H1 (cell line): ENCODE data around the gene PCDHGA1. TPM values are rescaled to one million over a fixed set of nuclear protein-coding genes. Genes with fewer than 3 reads are reported as not detected.

Experiments used
- CTCF ChIA-PET: fragments of 300-600 bp; sonication (Branson Sonifier 250); formaldehyde crosslinking; loops from one replicate; lab custom pipeline; 2021; ENCODE audit not compliant: partially characterized antibody; lab: Charles Lee
- POLR2A ChIA-PET: fragments of 300-600 bp; sonication (Branson Sonifier 250); formaldehyde crosslinking; loops from one replicate; lab custom pipeline; 2021; ENCODE audit warnings: inconsistent platforms; ENCODE audit not compliant: partially characterized antibody; lab: Charles Lee
- DNase-seq, 2 experiments: peaks; one replicate each; pipeline versions ENCODE4 v3.0.0 to v3.0.0-alpha.2; 2010 to 2022; ENCODE audit warnings: low spot score in 2 of 2, low read depth in 1 of 2, mixed read lengths in 1 of 2
- FAIRE-seq: peaks from 2 replicates; lab custom pipeline; 2011; peaks lifted over from hg19 to GRCh38; lab: Jason Lieb, UNC
- H2AFZ ChIP-seq: 2 replicates; pipeline ENCODE4 v1.8.1; 2012; ENCODE audit warnings: low read length, inconsistent platforms
- H2AK5ac ChIP-seq: 2 replicates; pipeline ENCODE4 v1.6.1; 2013; ENCODE audit warnings: low read depth, low read length
- H2BK120ac ChIP-seq: replicated peaks from 2 replicates; pipeline ENCODE3; 2013; ENCODE audit warnings: low read depth, low read length, inconsistent platforms
- H2BK12ac ChIP-seq: 2 replicates; pipeline ENCODE4 v1.6.1; 2013; ENCODE audit warnings: low read depth, low read length
- H2BK15ac ChIP-seq: 2 replicates; pipeline ENCODE4 v1.6.1; 2013; ENCODE audit warnings: low read length
- H2BK20ac ChIP-seq: 2 replicates; pipeline ENCODE4 v1.6.1; 2013; ENCODE audit warnings: low read length
- H2BK5ac ChIP-seq: 2 replicates; pipeline ENCODE4 v1.6.1; 2013; ENCODE audit warnings: low read depth, low read length
- H3K14ac ChIP-seq: 2 replicates; pipeline ENCODE4 v1.6.1; 2013; ENCODE audit warnings: inconsistent platforms; ENCODE audit not compliant: insufficient read length
- H3K18ac ChIP-seq: 2 replicates; pipeline ENCODE4 v1.6.1; 2013; ENCODE audit warnings: low read length; ENCODE audit errors: extremely low read depth
- H3K23ac ChIP-seq: 2 replicates; pipeline ENCODE4 v1.6.1; 2013; ENCODE audit warnings: inconsistent platforms; ENCODE audit not compliant: insufficient read length
- H3K23me2 ChIP-seq: 2 replicates; pipeline ENCODE4 v1.6.1; 2013; ENCODE audit warnings: low read depth, low read length
- H3K27ac ChIP-seq: 2 replicates; pipeline ENCODE4 v1.6.1; 2011; ENCODE audit warnings: low read depth, low read length, inconsistent platforms
- H3K27me3 ChIP-seq, 4 experiments: replicated peaks in 1 of 4; 1 replicate in 1 of 4; 2 replicates in 3 of 4; pipeline versions ENCODE4 v1.6.1 to v1.8.1; 2011 to 2013; ENCODE audit warnings: low read length in 3 of 4, mild to moderate bottlenecking in 3 of 4, inconsistent platforms in 2 of 4, mixed read lengths in 2 of 4, moderate library complexity in 1 of 4; ENCODE audit not compliant: control insufficient read depth in 3 of 4, insufficient read depth in 3 of 4; ENCODE audit errors: extremely low read depth in 1 of 4
- H3K36me3 ChIP-seq, 4 experiments: 2 replicates each; pipeline versions ENCODE4 v1.6.1 to v1.8.1; 2011 to 2013; ENCODE audit warnings: mild to moderate bottlenecking in 4 of 4, low read length in 3 of 4, moderate library complexity in 2 of 4, control low read depth in 1 of 4, inconsistent platforms in 1 of 4; ENCODE audit not compliant: insufficient read depth in 4 of 4, control insufficient read depth in 2 of 4
- H3K4ac ChIP-seq: replicated peaks from 2 replicates; pipeline ENCODE3; 2013; ENCODE audit warnings: low read length, low read depth, mixed read lengths, inconsistent platforms; ENCODE audit not compliant: insufficient read length
- H3K4me1 ChIP-seq, 4 experiments: replicated peaks in 1 of 4; 1 replicate in 1 of 4; 2 replicates in 3 of 4; pipeline versions ENCODE4 v1.6.1 to v1.8.1; 2011 to 2013; ENCODE audit warnings: low read length in 3 of 4, inconsistent platforms in 2 of 4, mixed read lengths in 1 of 4; ENCODE audit not compliant: insufficient read depth in 4 of 4, control insufficient read depth in 3 of 4
- H3K4me2 ChIP-seq, 2 experiments: 2 replicates each; pipeline versions ENCODE4 v1.6.1 to v1.8.1; 2011 to 2013; ENCODE audit warnings: low read depth in 2 of 2, low read length in 2 of 2, control low read depth in 1 of 2, inconsistent platforms in 1 of 2, mild to moderate bottlenecking in 1 of 2; ENCODE audit not compliant: insufficient read depth in 1 of 2
- H3K4me3 ChIP-seq, 4 experiments: fragments of 200-600, 300-600 bp in 1 of 4; sonication (generic), shearing (Covaris generic), sonication (Bioruptor Twin) in 1 of 4; 2 replicates each; pipeline versions ENCODE4 v1.5.1 to v1.8.1; 2011 to 2016; ENCODE audit warnings: low read length in 4 of 4, low read depth in 3 of 4, control low read depth in 2 of 4, inconsistent platforms in 2 of 4, mild to moderate bottlenecking in 2 of 4, mixed read lengths in 1 of 4, moderate library complexity in 1 of 4; ENCODE audit not compliant: insufficient read depth in 2 of 4; ENCODE audit errors: extremely low read depth in 1 of 4
- H3K56ac ChIP-seq: replicated peaks from 2 replicates; pipeline ENCODE3; 2013; ENCODE audit warnings: low read depth, mild to moderate bottlenecking, mixed read lengths, low read length, inconsistent platforms; ENCODE audit not compliant: insufficient read length
- H3K79me1 ChIP-seq: 2 replicates; pipeline ENCODE4 v1.6.1; 2013; ENCODE audit warnings: low read depth, low read length, control low read depth
- H3K79me2 ChIP-seq, 2 experiments: 2 replicates each; pipeline versions ENCODE4 v1.6.1 to v1.8.1; 2012 to 2013; ENCODE audit warnings: low read length in 2 of 2, mild to moderate bottlenecking in 2 of 2, inconsistent platforms in 1 of 2; ENCODE audit not compliant: insufficient read depth in 2 of 2, control insufficient read depth in 1 of 2
- H3K9ac ChIP-seq, 4 experiments: replicated peaks in 1 of 4; 1 replicate in 1 of 4; 2 replicates in 3 of 4; pipeline versions ENCODE4 v1.6.1 to v1.8.1; 2011 to 2013; ENCODE audit warnings: low read depth in 3 of 4, low read length in 3 of 4, control low read depth in 2 of 4, mild to moderate bottlenecking in 2 of 4, moderate library complexity in 2 of 4, inconsistent platforms in 1 of 4; ENCODE audit errors: extremely low read depth in 1 of 4
- H3K9me3 ChIP-seq, 2 experiments: 2 replicates each; pipeline versions ENCODE4 v1.6.1 to v1.8.1; 2012 to 2013; ENCODE audit warnings: mild to moderate bottlenecking in 2 of 2, moderate library complexity in 2 of 2, control low read depth in 1 of 2, inconsistent platforms in 1 of 2, low read depth in 1 of 2, low read length in 1 of 2, mixed read lengths in 1 of 2; ENCODE audit not compliant: insufficient read depth in 2 of 2
- H4K20me1 ChIP-seq, 2 experiments: replicated peaks in 1 of 2; 2 replicates each; pipeline versions ENCODE3 to v1.8.1; 2011 to 2013; ENCODE audit warnings: inconsistent platforms in 2 of 2, low read length in 2 of 2, mild to moderate bottlenecking in 1 of 2; ENCODE audit not compliant: insufficient read depth in 2 of 2, control insufficient read depth in 1 of 2
- H4K5ac ChIP-seq: 2 replicates; pipeline ENCODE4 v1.6.1; 2013; ENCODE audit warnings: low read length, low read depth, mixed read lengths, inconsistent platforms; ENCODE audit not compliant: insufficient read length
- H4K8ac ChIP-seq: 2 replicates; pipeline ENCODE4 v1.8.0; 2013; ENCODE audit warnings: mild to moderate bottlenecking, moderate library complexity, low read length, inconsistent platforms; ENCODE audit not compliant: insufficient read depth; ENCODE audit errors: extremely low read depth
- H4K91ac ChIP-seq: replicated peaks from 2 replicates; pipeline ENCODE3; 2013; ENCODE audit warnings: low read length, mixed read lengths, inconsistent platforms; ENCODE audit not compliant: insufficient read length
- CEBPB ChIP-seq: IDR thresholded peaks from 2 replicates; pipeline ENCODE4 v1.6.1; 2012; ENCODE audit warnings: low read depth, low read length
- PHF8 ChIP-seq: fragments of 200-600 bp; sonication (generic); conservative IDR thresholded peaks from 2 replicates; pipeline ENCODE4 v1.7.1; 2012; ENCODE audit warnings: low read depth, mild to moderate bottlenecking, inconsistent platforms, low read length, moderate library complexity
- RAD21 ChIP-seq, 2 experiments: IDR thresholded peaks in 1 of 2; conservative IDR thresholded peaks in 1 of 2; 2 replicates each; pipeline ENCODE4 v1.6.1; 2011; ENCODE audit warnings: low read depth in 2 of 2, low read length in 2 of 2, improper control_type of control experiment in 1 of 2, inconsistent platforms in 1 of 2, mild to moderate bottlenecking in 1 of 2, moderate library complexity in 1 of 2
- RXRA ChIP-seq: IDR thresholded peaks from 2 replicates; pipeline ENCODE4 v1.6.1; 2011; ENCODE audit warnings: low read depth, mild to moderate bottlenecking, low read length, moderate library complexity; ENCODE audit not compliant: insufficient read depth
- SAP30 ChIP-seq: fragments of 300-600 bp; sonication (generic); IDR thresholded peaks from 2 replicates; pipeline ENCODE4 v1.7.1; 2012; ENCODE audit warnings: low read length, moderate library complexity, mild to moderate bottlenecking, inconsistent platforms; ENCODE audit not compliant: insufficient read depth, insufficient replicate concordance
- SUZ12 ChIP-seq: fragments of 200-600 bp; sonication (generic); IDR thresholded peaks from 2 replicates; pipeline ENCODE4 v1.6.1; 2012; ENCODE audit warnings: mild to moderate bottlenecking, inconsistent platforms, low read length, moderate library complexity, mixed read lengths
- TBP ChIP-seq: IDR thresholded peaks from 2 replicates; pipeline ENCODE4 v1.6.1; 2011; ENCODE audit warnings: low read depth, low read length, improper control_type of control experiment
- TEAD4 ChIP-seq: IDR thresholded peaks from 2 replicates; pipeline ENCODE4 v1.6.1; 2012; ENCODE audit warnings: low read depth, low read length, inconsistent platforms, mixed read lengths
- YY1 ChIP-seq: IDR thresholded peaks from 2 replicates; pipeline ENCODE4 v1.6.1; 2011; ENCODE audit warnings: low read depth, mild to moderate bottlenecking, low read length
- ZNF274 ChIP-seq: IDR thresholded peaks from 2 replicates; pipeline ENCODE4 v1.7.0; 2012; ENCODE audit warnings: low read length, borderline replicate concordance; ENCODE audit errors: extremely low read depth
- WGBS, 2 experiments: shearing (Covaris generic) in 1 of 2; methylation state at CpG; one replicate each; pipeline versions ENCODE4 v1.1.6 to v1.1.7; 2013 to 2015; ENCODE audit warnings: low lambda C conversion rate in 2 of 2, mixed read lengths in 2 of 2, inconsistent platforms in 1 of 2, low coverage in 1 of 2, missing lambda C conversion rate in 1 of 2; ENCODE audit not compliant: insufficient replicate concordance in 2 of 2, insufficient coverage in 1 of 2, insufficient read length in 1 of 2; ENCODE audit errors: extremely low coverage in 1 of 2, missing lambda C conversion rate in 1 of 2; 5-methylcytosine and 5-hydroxymethylcytosine counted together
- polyA plus RNA-seq, 7 experiments: library from polyadenylated mRNA; depleted of rRNA in 3 of 7; stranded (reverse) in 5 of 7; unstranded in 2 of 7; fragments of >200 nt in 5 of 7; fragments of 200-250 nt in 2 of 7; gene quantifications; 1 replicate in 5 of 7; 2 replicates in 1 of 7; 4 replicates in 1 of 7; pipeline versions ENCODE4 v1.2.1 to v1.2.3, GENCODE V29; 2011 to 2013; ENCODE audit warnings: missing spikeins in 2 of 7, mixed read lengths in 2 of 7
- total RNA-seq: library from RNA; stranded (reverse); fragmentation: NEBNext Ultra II Directional; extraction: Animal tissue kit (Norgen Biotek cat#: 25700); gene quantifications from 2 replicates; pipeline ENCODE4 v1.2.1, GENCODE V29; 2021

The PCDHGA1 gene
- total and polyA plus RNA-seq, 2 of the 8 experiments (the other 6 are each of a cell fraction or from before 2014, with no cell fraction given) = 0.57 to 0.89 TPM

DNA sequence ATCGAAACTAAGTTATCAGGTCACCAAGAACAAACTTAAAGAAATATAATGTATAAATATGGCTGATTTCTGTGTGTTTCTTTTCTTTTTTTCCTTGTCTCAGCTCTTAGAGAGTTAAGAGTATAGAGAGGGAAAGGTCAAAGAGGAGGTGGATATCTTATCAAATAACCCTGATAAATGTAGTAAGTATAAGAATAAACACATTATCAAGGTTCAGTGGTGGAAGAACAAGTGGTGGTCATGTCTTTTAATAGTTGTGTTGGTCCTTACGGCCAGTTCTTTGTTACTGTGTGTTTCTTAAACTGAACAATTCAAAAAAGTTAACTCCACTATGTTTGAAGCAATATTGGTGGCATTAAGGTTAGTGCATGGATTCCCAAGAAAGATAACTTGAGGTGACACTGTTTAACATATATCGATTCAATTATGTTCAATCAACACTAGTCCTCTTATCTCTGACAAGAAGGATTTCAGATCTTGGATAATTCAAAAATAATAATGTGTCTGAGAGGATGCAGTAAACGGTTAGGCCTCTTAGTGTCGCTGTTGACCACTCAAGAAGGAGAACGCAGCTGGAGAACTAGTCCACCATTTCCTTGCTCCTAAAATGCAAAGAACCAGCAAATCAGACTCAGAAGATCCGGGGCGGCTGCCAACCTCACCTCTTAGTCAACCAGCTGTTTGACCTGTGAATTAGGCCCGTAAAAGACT lies 13.1 kb downstream of the PCDHGA1 start, which contains the start of gene PCDHGA3:
Gene PCDHGA3, plus strand, starts transcription at position 588 of the 711 bp plus-strand sequence. CDS start 205 bp downstream, outside the sequence.
- H2BK12ac ChIP-seq = no peak within 1 kb of the TSS
- H4K91ac ChIP-seq = no peak within 1 kb of the TSS
- H2AK5ac ChIP-seq = no peak within 1 kb of the TSS
- H3K23me2 ChIP-seq = no peaks in the 10 kb centered on the region
- 72% methylated on average over 9 of the region's 9 CpGs; no CpG with 5 or more reads in 1 of the 2 experiments for WGBS, 2 experiments
- no peak within 1 kb of the TSS; a peak in 1 of 8 replicates for H3K4me3 ChIP-seq
- H3K27ac ChIP-seq = no peak within 1 kb of the TSS
- H3K18ac ChIP-seq = no peak within 1 kb of the TSS
- H2BK120ac ChIP-seq = no peak within 1 kb of the TSS
- no peak within 1 kb of the TSS for H3K4me2 ChIP-seq
- H3K36me3 ChIP-seq = no peaks in the 10 kb centered on the region
- H3K14ac ChIP-seq = no peak within 1 kb of the TSS
- no peaks in the 10 kb centered on the region for H3K4me1 ChIP-seq
- H3K9me3 ChIP-seq = peaks cover 33 to 46% of the 10 kb centered on the region in 2 experiments; a peak in 3 of 4 replicates
- H3K56ac ChIP-seq = no peak within 1 kb of the TSS
- no peaks in the 10 kb centered on the region for H3K79me2 ChIP-seq
- no peak for DNase-seq
- peak; percentile 76 for FAIRE-seq
- H2BK20ac ChIP-seq = no peak within 1 kb of the TSS
- H3K23ac ChIP-seq = no peak within 1 kb of the TSS
- H2AFZ ChIP-seq = peak within 1 kb of the TSS; percentile 11; the same call in 1 of the 2 replicates
- no peak within 1 kb of the TSS for H3K4ac ChIP-seq
- no peaks in the 10 kb centered on the region for H4K20me1 ChIP-seq
- no peaks in the 10 kb centered on the region for H3K79me1 ChIP-seq
- no peak within 1 kb of the TSS for H4K5ac ChIP-seq
- H3K27me3 ChIP-seq = no peaks in the 10 kb centered on the region
- no peak within 1 kb of the TSS; the same call in 1 of the 2 replicates for H4K8ac ChIP-seq
- POLR2A ChIA-PET = interaction anchor here (1.0 kb wide), 1 partner anchor 170 kb away, joined by 3 read pairs; no protein-coding TSS in a partner anchor
- H2BK15ac ChIP-seq = no peak within 1 kb of the TSS
- H2BK5ac ChIP-seq = no peak within 1 kb of the TSS
- CTCF ChIA-PET = interaction anchor here (0.7 to 4.8 kb wide), 52 partner anchors 8 to 224 kb away, joined by 3 to 21 read pairs (median 4); partner anchors contain the start of genes PCDHB10, PCDHB14, PCDHB15 and PCDHB4
- no peak within 1 kb of the TSS for H3K9ac ChIP-seq
- TF ChIP-seq YY1 (peak; percentile 83), RXRA (no peak), CEBPB (no peak), SUZ12 (no peak), ZNF274 (no peak), PHF8 (no peak), TEAD4 (no peak), SAP30 (no peak), RAD21 (IDR thresholded peaks at IDR 0.05 in 1 of 2, conservative IDR thresholded peaks at IDR 0.05 in 1 of 2; ENCODE audit: low read depth in 2 of 2, low read length in 2 of 2) (peak; percentile 54 to 65), TBP (no peak)
